Astrocyte of the hippocampus (primary cell): ENCODE results near the gene INPP5E.

ENCODE experiments used
- DNase-seq: peaks from one replicate; pipeline ENCODE4 v3.0.0; 2011; ENCODE audit warnings: low read depth, low spot score

The INPP5E gene

DNA sequence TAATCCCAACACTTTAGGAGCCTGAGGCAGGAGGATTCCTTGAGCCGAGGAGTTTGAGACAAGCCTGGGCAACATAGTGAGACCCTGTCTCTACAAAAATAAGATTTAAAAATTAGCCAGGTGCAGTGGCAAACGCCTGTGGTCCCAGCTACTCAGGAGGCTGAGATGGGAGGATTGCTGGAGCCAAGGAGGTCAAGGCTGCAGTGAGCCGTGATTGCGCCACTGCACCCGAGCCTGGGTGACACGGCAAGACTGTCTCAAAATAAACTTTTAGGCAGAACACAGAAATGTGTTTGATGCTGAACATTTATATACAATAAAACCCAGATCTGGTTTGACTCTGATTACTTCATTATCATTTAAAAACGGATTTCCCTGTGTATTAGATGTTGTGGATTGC, 34.2 kb downstream of the INPP5E start:
- DNase-seq = no peak

DNA sequence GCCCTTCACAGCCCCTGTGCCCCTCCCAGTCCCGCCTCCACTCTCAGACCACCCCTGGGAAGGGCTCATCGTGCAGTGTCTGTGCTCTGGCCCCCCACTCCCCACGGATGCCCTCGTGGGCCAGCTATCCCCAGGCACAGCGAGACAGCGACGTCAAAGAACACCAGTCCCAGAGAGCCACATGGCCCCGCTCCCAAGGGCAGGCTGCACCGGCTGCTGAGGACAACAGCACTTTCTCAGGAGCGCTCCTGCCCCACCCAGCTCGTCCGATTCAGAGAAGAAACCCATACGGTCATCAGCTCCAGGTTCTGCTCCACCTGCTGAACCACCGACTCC, 34.9 kb downstream of the INPP5E start:
- DNase-seq = no peak

DNA sequence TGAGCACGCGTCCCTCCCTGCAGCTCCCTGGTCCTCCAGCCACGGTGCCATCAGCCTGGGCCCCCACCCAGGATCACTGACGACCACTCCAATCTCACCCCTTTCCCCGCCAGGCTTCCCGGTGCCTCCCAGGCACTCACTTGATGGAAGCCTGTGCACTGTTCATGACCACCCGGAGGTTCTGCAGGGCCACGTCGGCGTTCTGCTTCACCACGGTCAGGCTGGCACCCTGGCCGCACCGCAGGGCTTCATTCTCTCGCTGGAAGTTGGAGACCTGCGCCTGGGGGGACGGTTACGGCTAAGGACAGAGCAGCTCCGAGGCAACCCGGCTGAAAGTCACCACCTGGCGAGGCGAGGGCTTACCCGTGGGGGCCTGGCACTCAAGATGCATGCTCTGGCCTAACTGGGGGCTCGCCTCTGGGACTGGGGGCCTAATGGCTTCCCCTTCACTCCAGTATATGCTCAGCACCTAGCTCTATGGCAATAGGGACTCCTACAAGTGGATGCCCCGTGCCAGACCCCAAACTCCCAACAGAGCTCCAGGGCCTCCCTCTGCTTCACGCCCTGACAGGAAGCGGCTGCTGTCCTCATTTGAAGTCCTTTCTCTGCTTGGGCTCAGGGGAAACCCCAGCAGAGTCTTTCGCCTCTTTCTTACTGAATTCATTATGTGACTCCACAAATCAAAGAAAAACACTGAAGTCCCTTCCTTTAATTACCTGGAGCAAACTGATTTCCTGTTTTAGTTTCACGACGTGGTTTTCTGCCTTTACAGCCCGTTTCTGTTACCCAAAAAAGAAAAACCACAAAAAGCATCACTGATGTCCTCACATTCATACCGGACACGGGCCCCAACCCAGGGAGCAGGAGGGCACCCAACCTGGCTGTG, 35.5 kb downstream of the INPP5E start:
- no peak for DNase-seq

DNA sequence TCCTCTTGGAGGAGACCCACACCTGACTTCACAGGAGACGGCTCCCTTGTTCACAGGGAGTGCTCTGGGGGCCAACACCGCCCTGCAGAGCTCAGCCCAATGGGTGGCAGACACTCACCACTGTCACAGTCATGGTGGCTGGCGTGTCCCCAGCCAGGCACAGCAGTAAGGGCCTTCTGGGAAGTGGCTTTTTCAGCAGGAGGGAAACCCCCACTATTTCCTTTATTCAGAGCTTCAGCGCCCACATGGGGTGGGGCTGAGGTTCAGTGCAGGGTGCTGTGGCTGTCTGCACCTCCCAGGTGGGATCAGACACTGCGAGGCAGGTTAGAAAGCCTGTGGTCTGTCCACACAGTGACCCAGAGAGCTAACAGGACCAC, 36.1 kb downstream of the INPP5E start:
- no peak for DNase-seq

DNA sequence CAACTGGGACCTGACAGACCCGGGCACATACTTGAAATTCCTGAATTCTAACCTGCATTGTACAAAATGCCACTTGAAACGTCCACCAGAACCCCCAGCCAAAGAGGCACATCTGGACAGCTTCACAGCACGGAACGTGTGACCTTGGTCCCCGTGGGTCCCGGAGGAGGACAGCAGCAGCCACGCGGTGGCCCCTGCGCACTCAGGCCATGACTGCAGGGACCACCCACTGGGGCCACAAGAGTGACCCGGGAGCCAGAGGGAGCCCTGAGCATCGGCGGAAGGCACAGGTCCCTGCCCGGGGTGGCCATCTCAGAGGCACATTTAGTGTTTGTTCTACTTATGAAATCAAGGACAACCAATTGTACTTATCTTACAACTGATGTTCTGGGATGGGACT, 37.6 kb downstream of the INPP5E start:
- no peak for DNase-seq

DNA sequence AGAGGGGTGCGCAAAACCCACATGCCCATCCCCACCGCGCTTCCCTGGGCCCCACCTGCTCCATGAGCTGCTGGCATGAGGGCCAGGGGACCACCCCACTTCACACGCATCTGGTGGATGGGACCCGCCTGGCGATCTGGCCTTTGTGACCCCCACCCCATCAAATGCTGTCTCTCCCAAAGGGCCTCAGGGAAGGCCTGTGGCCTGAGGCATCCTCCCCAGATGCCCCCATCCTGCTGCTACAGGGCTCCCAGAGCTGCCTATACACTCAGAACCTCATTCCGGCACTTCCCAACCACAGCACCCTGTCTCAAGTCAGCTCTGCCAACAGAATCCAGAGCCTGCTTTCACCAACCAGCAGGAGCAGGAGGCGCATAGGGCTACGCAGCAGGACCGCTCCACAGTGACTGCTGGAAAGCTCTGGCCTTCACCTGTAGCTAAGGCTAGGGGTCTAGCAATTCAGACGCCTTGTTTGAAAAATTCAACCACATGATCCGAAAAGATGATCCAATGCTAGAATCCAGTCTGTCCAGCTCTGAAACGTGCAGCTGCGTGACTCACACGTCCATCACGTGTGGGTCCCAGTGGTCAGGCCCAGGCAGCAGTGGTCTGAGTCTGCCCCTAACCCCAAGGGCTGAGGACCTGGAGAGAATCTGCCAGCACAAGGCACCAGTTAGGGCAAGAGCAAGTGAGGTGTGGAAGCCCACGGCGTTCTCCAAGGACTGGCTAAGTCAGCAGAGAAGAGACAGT, 38.3 kb downstream of the INPP5E start:
- DNase-seq = no peak

DNA sequence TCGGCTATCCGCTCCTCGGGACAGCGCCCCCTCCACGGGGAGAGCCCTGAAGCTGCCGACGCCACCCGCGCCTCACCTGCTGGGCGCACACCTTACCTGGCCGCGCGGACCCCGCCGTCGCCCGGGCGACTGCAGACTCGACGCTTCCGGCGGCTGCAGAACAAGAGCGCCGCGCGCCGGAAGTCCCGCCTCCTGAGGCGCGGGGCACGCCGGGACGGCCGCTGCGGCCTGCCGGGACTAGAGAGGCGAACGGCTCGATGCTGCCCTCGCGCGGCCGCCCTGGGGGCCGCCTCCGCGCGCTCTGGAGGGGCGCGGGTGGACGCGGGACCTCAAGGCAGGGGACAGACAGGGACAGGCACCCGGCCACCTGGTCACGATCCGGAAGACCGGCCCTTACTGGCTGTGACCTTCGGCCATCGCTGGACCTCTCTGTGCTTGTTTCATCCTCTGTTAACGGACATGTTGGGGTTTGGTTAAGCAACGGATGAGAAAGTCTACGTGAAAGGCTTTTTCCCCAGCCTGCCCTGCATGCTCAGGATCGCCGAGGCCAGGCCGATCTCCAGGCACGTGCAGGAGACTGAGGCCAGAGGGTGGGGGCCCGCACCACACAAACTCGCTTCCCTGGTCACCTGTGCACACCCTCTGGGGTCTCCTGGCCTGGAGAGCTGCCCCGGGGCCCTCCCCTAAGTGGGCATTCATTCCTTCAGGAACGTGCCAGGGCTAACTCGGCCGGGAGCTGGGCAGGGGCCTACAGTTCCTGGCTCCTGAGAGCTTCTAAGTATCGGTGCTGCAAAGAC, 39.4 kb downstream of the INPP5E start, which contains the start of gene SNAPC4:
TSS of gene SNAPC4 (minus strand) at position 133 of the 797 bp plus-strand sequence. CDS start 1,742 bp downstream, outside the sequence.
- DNase-seq = peak; percentile 97

DNA sequence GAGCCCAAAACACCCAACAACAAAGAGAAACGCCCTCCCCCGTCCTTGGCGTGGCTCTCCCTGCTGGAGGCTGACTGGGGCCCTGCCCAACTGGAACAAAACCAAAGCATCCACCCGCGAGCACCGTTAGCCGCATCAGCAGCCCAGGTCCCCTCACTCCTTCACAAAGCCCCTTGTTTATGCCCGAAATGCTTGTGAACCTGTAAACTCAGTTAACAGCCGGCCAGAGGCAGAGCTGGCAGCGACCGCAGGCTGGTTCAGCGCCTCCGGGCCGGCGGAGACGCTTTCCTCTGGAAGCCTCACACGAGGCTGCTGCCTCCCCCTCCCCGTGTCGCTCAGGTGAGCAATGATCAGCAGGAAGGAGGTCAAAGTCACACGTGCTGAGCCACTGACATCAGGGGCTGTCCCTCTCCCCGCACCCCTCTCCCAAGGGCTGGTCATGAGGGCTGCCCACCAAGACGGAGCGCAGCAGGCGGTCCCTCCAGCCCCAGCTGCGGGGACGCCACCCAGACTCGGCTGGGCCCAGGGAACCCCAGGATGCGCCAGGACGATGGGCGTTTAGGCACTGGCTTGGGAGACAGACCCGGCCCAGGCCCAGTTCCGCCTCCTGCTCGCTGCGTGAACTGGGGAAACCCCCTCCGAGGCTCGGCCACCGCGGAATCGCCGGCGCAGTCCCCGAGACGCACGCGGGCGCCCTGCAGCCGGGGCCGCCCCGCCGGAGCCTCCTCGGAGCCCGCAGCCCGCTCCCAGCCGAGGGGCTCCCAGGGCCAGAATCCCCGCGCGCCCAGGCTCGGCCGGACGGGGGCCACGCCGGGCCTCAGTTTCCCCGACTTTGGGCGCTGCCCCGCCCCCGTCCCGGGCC, 40.2 kb downstream of the INPP5E start:
- DNase-seq = peak; percentile 52

DNA sequence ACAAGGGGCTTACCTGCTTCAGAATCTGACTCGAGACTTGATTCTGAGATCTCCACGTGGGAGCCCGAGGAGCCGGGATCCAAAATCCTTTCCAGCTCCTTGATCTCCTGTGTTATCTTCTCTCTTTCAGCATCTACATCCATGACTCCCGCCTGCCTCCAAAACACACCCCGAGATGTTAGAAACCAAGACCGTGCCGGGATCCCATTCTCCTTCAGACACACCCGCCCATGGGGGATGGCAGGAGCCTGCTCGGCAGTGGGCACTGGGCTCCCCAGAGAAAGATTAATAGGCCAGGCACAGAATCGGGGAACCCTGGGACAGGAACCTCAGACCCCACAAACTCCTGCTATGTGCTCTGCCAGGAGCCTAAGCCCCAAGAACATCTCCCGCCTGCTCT, 41.4 kb downstream of the INPP5E start:
- DNase-seq = no peak

DNA sequence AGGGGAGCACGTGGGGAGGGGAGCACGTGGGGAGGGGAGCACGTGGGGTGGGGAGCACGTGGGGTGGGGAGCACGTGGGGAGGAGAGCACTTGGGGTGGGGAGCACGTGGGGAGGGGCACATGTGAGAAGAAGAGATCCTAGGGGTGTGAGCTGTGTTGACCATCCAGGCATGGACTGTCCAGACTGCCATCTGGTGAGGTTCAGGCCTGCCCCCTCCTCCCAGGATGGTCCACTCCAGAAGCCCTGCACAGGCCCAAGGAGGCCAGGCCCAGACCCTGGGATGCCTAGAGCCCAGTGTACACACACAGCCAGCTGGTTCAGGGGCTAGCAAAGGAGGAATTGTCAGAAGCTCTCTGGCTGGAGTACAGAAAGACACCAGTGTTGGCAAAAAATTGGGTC, 42.0 kb downstream of the INPP5E start:
- DNase-seq = no peak

DNA sequence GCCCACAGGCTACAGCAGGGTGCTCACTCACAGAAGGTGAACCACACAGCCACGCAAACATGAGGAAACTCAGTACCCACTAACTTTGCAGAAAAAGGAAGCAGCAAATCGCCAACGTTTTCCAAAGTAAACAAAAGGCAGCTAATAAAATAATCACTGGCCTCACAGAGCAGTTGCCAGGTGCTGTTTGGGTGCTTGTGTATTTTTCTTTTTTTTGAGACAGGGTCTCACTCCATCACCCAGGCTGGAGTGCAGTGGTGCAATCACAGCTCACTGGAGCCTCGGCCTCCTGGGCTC, 43.5 kb downstream of the INPP5E start:
- DNase-seq = no peak

DNA sequence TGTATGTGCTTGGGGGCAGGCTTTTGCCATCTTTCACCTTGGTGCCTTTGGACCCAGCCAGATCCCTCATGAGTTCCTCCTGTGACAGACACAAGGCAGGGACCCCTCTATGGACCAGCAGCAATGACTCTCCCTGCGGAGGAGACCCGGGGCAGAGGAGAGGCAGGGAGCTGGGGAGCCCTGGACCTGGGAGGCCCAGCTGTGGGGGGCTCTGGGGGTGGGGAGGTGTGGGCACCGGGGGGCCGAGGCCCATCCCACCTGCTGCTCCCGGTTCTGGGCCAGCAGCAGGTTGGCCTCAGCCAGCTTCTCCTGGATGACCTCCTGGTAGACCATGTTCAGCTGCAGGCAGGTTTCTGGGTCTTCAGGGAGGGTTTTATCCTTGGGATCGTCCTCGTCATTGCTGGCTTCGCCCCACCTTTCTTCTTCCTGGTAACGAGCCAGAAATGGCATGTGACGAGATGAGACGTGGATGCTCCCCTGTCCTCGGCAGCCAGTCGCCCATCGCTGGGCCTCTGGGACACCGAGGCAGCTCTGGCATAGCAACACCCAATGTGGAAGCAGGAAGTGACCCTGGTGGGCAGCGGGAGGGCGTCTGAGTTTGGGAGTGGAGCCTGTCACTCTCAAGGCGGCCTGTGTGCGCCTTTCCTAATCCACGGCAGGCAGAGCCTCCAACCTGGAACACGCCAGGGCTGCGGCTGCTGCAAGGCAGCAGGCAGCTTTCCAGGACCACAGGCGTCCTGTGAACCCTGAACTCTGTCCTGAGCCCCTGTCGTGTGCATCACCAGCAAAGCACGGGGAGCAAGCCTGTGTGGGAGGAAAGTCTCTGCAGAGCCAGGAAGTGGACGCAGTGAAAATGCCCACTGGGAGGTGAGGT, 44.1 kb downstream of the INPP5E start:
- no peak for DNase-seq

DNA sequence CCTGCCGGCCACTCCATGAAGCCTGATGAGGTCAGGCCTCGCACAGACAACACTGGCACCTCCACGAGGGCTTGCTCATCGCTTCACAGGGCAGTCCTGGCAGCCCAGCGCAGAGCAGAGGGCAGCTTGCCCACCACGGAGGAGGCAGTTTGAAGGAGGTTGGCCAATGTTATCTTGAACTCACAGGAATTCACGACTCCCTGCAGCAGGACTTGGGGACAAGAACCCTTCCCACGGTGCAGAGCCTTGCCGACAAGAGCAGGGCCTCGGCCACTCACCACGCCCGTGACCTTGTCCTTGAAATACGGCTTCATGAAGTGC, 44.7 kb downstream of the INPP5E start:
- DNase-seq = no peak

DNA sequence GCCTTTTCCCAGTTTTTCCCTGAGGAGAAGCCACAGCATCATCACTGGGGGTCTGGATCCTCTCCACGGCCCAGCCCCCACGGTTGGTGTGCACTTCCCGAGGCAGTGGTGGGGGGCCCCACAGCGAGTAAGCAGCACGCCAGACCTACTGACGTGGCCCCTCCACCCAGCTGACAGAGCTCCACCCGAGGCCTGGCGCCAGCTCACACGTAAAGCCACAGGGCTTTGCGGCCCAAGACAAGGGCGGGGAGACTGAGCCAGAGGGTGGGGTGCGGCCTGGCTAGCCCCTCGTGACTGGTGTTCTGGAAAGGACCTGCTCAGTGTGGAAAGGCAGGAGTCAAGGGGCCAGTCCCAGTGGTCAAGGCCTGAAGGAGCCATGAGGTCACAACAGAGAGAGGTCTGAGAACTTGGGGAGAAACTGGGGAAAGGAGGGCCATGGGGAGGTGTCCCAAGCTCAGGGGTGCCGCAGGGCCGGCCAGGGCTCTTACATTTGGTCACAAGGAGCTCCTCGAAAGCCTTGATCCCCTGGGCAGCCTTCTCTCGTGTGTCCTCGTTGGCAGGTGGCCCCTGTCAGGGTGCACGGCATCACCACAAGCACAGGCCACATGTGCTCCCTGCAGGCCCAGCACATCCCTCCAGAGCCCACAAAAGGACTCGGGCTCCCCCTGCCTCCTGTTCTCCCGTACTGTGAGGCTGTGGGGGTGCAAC, 45.2 kb downstream of the INPP5E start:
- DNase-seq = no peak

DNA sequence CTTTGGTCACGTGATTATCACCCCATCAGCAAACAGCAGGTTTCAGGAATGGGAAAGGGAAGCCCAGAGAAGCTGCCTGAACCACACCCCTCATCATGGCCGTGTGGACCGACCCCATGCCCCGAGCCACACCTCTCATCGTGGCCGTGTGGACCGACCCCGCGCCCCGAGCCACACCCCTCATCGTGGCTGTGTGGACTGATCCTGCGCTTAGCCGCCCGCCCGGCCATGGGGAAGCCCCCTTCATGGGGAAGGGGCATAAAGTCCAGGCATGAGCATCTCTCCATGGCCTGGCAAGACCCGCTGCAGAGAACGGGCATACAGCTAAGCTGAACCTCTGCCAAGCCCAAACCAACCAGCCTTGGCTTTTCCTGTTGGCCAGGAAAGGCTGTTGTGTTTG, 46.1 kb downstream of the INPP5E start:
- no peak for DNase-seq

DNA sequence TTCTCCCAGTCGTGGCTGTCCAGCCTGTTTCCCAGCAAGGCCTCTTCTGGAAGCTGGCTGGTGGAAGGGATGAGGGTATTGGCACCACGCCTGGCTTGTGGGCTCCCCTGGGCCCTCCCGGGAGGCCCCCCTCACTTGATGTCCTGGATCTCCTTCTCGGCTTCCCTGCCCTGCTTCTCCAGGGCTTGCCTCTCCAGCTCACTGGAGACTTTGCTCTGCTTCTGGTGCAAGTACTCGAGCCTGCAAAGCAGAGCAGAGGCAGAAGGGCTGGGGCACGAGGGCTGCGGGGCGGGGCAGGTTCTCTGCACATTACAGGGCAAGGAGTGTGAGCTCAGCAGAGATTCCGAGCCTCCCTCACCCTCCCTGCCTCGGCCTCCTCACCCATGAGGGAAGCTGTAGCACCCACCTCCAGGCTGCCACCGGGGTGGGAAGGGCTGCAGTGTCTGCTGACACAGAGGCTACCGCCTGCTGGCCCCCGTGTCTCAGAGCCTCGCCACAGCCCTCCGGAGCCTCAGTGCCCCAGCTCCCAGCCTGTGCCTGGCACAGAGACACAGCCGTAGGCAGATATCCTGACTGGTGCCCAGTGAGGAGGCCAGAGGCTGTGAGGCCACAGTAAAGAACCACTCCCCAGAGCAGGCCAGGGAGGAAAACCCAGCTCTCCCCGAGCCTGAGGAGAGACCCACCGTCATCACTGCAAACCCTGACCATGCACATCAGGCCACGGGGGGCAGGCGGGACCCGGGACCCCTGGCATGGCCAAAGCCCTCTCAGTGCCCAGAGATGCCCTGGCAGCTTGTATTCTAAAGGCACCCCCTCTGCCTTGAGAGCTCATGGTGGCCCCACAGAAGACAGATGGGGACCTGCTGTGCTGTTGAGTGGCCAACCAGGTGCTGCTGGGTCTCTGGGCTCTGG, 46.9 kb downstream of the INPP5E start:
- DNase-seq = no peak

DNA sequence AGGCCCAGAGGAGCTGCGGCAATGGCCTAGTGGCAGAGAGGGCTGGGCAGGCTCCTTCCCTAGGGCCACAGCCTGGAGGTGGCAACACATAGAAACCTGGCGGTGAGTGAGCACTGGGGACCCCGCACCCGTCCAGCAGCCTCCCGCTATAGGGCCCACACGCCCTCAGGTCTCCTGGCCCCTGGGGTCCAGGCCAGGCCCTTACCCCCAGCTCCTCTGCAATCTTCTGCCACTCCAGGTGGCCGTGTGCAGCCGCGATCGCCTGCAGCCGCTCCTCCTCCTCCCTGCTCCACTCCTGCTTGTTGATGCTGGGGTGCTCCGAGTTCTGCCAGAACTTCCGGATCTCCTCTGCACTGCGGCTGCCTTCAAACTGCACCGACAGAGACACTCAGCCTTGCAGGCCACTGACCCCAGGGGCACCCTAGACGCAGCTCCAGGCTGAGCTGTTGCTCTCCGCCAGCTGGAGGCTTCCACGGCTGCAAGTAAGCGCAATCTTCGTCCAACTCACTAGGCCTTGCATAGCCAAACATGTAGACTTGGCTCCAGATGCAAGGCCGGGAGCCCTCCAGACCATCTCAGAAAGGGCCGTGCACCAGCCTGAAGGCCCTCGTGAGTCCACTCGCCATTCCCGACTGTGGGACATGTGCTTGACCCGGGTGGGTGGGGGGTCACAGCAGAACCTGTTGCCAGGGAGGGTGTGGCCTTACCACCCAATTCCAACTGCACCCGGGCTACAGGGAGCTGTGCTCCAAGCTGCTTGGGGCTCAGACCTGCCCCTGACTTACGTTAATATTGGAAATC, 47.7 kb downstream of the INPP5E start:
- DNase-seq = no peak

DNA sequence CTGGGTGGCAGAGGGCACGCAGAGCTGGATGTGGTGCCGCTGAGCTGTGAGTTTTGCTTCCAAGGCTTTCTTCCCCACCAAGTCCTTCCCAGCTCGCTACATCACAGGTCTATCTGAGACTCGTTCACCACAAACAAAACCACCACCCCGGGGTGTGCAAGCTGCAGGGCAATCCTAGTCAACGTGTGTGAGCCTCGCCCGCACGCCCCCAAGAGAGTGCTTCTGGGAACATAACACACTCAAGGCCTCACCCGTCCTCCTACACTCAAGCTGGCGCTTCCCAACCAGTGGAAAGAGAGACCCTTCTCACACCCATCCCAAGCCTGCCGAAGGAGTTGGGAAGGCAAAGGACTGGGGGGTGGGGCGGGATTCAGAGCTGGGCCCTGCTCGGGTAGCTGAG, 50.2 kb downstream of the INPP5E start:
- DNase-seq = no peak
